IMR-90 (cell line): ENCODE data around the gene PFN1.

Experiments
- BHLHE40 ChIP-seq: fragments of 150-350 bp; IDR thresholded peaks from 2 replicates; pipeline ENCODE4 v1.6.1; 2016; ENCODE audit warnings: mild to moderate bottlenecking, low read depth, low read length
- CEBPB ChIP-seq: IDR thresholded peaks from 2 replicates; pipeline ENCODE4 v1.6.1; 2012; ENCODE audit warnings: low read depth, low read length, improper control_type of control experiment
- CTCF ChIP-seq: conservative IDR thresholded peaks from 2 replicates; pipeline ENCODE4 v1.5.1; 2012; ENCODE audit warnings: mild to moderate bottlenecking, low read depth, low read length, improper control_type of control experiment
- NFE2L2 ChIP-seq: fragments of 150-350 bp; IDR thresholded peaks from 2 replicates; pipeline ENCODE4 v1.6.1; 2016; ENCODE audit warnings: low read depth, mild to moderate bottlenecking, low read length

- TF ChIP-seq BHLHE40 (no peak), NFE2L2 (no peak), CTCF (no peak), CEBPB (no peak)
Observed at GRCh38 chr17:4937553-4937952, 10.8 kb downstream of the PFN1 start.
